ENCODE results near the gene RPAIN. TPM values are rescaled to one million over a fixed set of nuclear protein-coding genes. Genes with fewer than 3 reads are reported as not detected.

RPAIN gene
- total RNA-seq, 2 donors from 2014 or later: 69.3 to 87.8 TPM

GRCh38 chr17:5396612-5397011, 23.4 kb upstream of the RPAIN start:
- DNase-seq: no peak
- Histone ChIP-seq H3K4me1 (ENCODE audit: control insufficient read depth, insufficient read depth, low read length) (no peaks in the 10 kb centered on the region), H3K27me3 (ENCODE audit: control insufficient read depth, insufficient read depth, low read length, poor library complexity, severe bottlenecking) (no peaks in the 10 kb centered on the region), H3K9me3 (ENCODE audit: control insufficient read depth, low read length) (no peaks in the 10 kb centered on the region), H3K9ac (ENCODE audit: extremely low read depth, low read length, poor library complexity, severe bottlenecking) (no peak overlapping the region), H3K27ac (ENCODE audit: low read depth, low read length) (no peak overlapping the region), H3K4me3 (ENCODE audit: low read length) (no peak overlapping the region), H3K36me3 (ENCODE audit: control insufficient read depth, insufficient read depth, low read length) (peaks cover 79% of the 10 kb centered on the region)
- H3K4me3 Mint-ChIP-seq: no peak overlapping the region
- H3K36me3 Mint-ChIP-seq (ENCODE audit: low read depth): peaks cover 76% of the 10 kb centered on the region
- TF ChIP-seq CTCF (conservative IDR thresholded peaks at IDR 0.05): no peak
- no CpG with 5 or more reads among the region's 2 CpGs for WGBS, 2 experiments (ENCODE audit: insufficient coverage in 1 of 2, insufficient read length in 1 of 2)
- no peaks in the 10 kb centered on the region for H3K4me1 Mint-ChIP-seq
- H3K9me3 Mint-ChIP-seq: no peaks in the 10 kb centered on the region
- no peaks in the 10 kb centered on the region for H3K27me3 Mint-ChIP-seq (ENCODE audit: insufficient read depth)
- H3K27ac Mint-ChIP-seq: no peak overlapping the region

- DNase-seq: no peak
- 82 to 100% methylated on average over 2 to 6 of the region's 6 CpGs for WGBS, 2 experiments (ENCODE audit: insufficient coverage in 1 of 2, insufficient read length in 1 of 2)
- no peaks in the 10 kb centered on the region for H3K4me1 Mint-ChIP-seq
- TF ChIP-seq CTCF (conservative IDR thresholded peaks at IDR 0.05): no peak
- Histone ChIP-seq H3K27me3 (ENCODE audit: control insufficient read depth, insufficient read depth, low read length, poor library complexity, severe bottlenecking) (no peaks in the 10 kb centered on the region), H3K27ac (ENCODE audit: low read depth, low read length) (no peak overlapping the region), H3K36me3 (ENCODE audit: control insufficient read depth, insufficient read depth, low read length) (peaks cover 77% of the 10 kb centered on the region), H3K4me3 (ENCODE audit: low read length) (no peak overlapping the region), H3K9ac (ENCODE audit: extremely low read depth, low read length, poor library complexity, severe bottlenecking) (no peak overlapping the region), H3K4me1 (ENCODE audit: control insufficient read depth, insufficient read depth, low read length) (no peaks in the 10 kb centered on the region), H3K9me3 (ENCODE audit: control insufficient read depth, low read length) (no peaks in the 10 kb centered on the region)
- no peaks in the 10 kb centered on the region for H3K27me3 Mint-ChIP-seq (ENCODE audit: insufficient read depth)
- no peak overlapping the region for H3K27ac Mint-ChIP-seq
- H3K36me3 Mint-ChIP-seq (ENCODE audit: low read depth): peaks cover 60% of the 10 kb centered on the region
- no peak overlapping the region for H3K4me3 Mint-ChIP-seq
- no peaks in the 10 kb centered on the region for H3K9me3 Mint-ChIP-seq
These were observed 20.2 kb upstream of the RPAIN start for GRCh38 chr17:5399767-5400166.

- H3K9ac ChIP-seq (ENCODE audit: extremely low read depth, low read length, poor library complexity, severe bottlenecking): no peak overlapping the region
- Mint-ChIP-seq H3K4me1 (no peaks in the 10 kb centered on the region), H3K36me3 (ENCODE audit: low read depth) (peaks cover 23% of the 10 kb centered on the region), H3K4me3 (no peak overlapping the region), H3K9me3 (no peaks in the 10 kb centered on the region), H3K27ac (no peak overlapping the region), H3K27me3 (ENCODE audit: insufficient read depth) (no peaks in the 10 kb centered on the region)
- no peaks in the 10 kb centered on the region for H3K4me1 ChIP-seq (ENCODE audit: control insufficient read depth, insufficient read depth, low read length)
- WGBS, 2 experiments (ENCODE audit: insufficient coverage in 1 of 2, insufficient read length in 1 of 2): 96 to 100% methylated on average over 2 to 4 of the region's 4 CpGs
- no peak for DNase-seq
- no peak overlapping the region for H3K27ac ChIP-seq (ENCODE audit: low read depth, low read length)
- TF ChIP-seq CTCF (conservative IDR thresholded peaks at IDR 0.05): no peak
- no peaks in the 10 kb centered on the region for H3K9me3 ChIP-seq (ENCODE audit: control insufficient read depth, low read length)
- no peak overlapping the region for H3K4me3 ChIP-seq (ENCODE audit: low read length)
- H3K36me3 ChIP-seq (ENCODE audit: control insufficient read depth, insufficient read depth, low read length): peaks cover 87% of the 10 kb centered on the region
- no peaks in the 10 kb centered on the region for H3K27me3 ChIP-seq (ENCODE audit: control insufficient read depth, insufficient read depth, low read length, poor library complexity, severe bottlenecking)
These were observed 14.6 kb upstream of the RPAIN start for GRCh38 chr17:5405400-5405799.

Data from endodermal cell (in vitro differentiated cells).